WTC11 (cell line): ENCODE measurements around the gene TMEM179B. TPM values are rescaled to one million over a fixed set of nuclear protein-coding genes. Genes with fewer than 3 reads are reported as not detected.
A peak's percentile ranks its signal among the peaks of the same experiment; 100 is the strongest.

ENCODE experiments used
- ATAC-seq: fragments of 200-7000 bp; cut with Tn5 transposase; 2 replicates; pipeline ENCODE4 v1.10.0; 2021; ENCODE audit warnings: mild to moderate bottlenecking, moderate library complexity
- CTCF ChIA-PET: fragments of 300-600 bp; sonication (Branson Sonifier 250); formaldehyde crosslinking; loops from one replicate; lab custom pipeline; 2021; ENCODE audit warnings: antibody characterized with exemption; lab: Charles Lee
- POLR2A ChIA-PET: fragments of 350-600 bp; sonication (Branson Sonifier 250); formaldehyde crosslinking; loops from one replicate; lab custom pipeline; 2021; ENCODE audit warnings: antibody characterized with exemption; lab: Charles Lee
- DNase-seq: peaks from one replicate; pipeline ENCODE4 v3.0.0; 2021; ENCODE audit warnings: low spot score
- H3K27ac Mint-ChIP-seq: 2 replicates; pipeline ENCODE4 v1.8.0; 2021; ENCODE audit warnings: mixed read lengths
- H3K27me3 Mint-ChIP-seq: 2 replicates; pipeline ENCODE4 v1.8.0; 2021; ENCODE audit warnings: low read depth, mild to moderate bottlenecking, moderate library complexity, mixed read lengths
- H3K36me3 Mint-ChIP-seq: 2 replicates; pipeline ENCODE4 v1.8.0; 2021; ENCODE audit warnings: mixed read lengths
- H3K4me1 Mint-ChIP-seq: 2 replicates; pipeline ENCODE4 v1.8.0; 2022; ENCODE audit warnings: mixed read lengths
- H3K4me3 Mint-ChIP-seq: 2 replicates; pipeline ENCODE4 v1.8.0; 2021; ENCODE audit warnings: mild to moderate bottlenecking, moderate library complexity, mixed read lengths
- H3K9me3 Mint-ChIP-seq: 2 replicates; pipeline ENCODE4 v1.8.0; 2021; ENCODE audit warnings: mixed read lengths
- CTCF ChIP-seq: fragments of 200-600 bp; IDR thresholded peaks from 2 replicates; pipeline ENCODE4 v1.8.0; 2022; ENCODE audit warnings: antibody characterized with exemption
- E2F5 ChIP-seq: sonication (generic); formaldehyde crosslinking; IDR thresholded peaks from 2 replicates; pipeline ENCODE4 v1.8.1; 2022; ENCODE audit warnings: mild to moderate bottlenecking, moderate library complexity, missing genetic modification reagents
- FOXJ3 ChIP-seq: sonication (generic); formaldehyde crosslinking; IDR thresholded peaks from 2 replicates; pipeline ENCODE4 v1.9.0; 2021; ENCODE audit warnings: missing genetic modification reagents, mild to moderate bottlenecking, borderline replicate concordance
- GABPB1 ChIP-seq: sonication (generic); formaldehyde crosslinking; IDR thresholded peaks from 2 replicates; pipeline ENCODE4 v1.8.1; 2023; ENCODE audit warnings: mild to moderate bottlenecking, missing genetic modification reagents
- NFATC4 ChIP-seq: fragments of 250-450 bp; sonication (Bioruptor Pico); IDR thresholded peaks from 2 replicates; pipeline ENCODE4 v1.9.0; 2021; ENCODE audit warnings: mild to moderate bottlenecking
- OVOL2 ChIP-seq: fragments of 250-450 bp; sonication (Bioruptor Pico); IDR thresholded peaks from 2 replicates; pipeline ENCODE4 v1.9.0; 2021; ENCODE audit warnings: mild to moderate bottlenecking, borderline replicate concordance
- TEAD4 ChIP-seq: sonication (generic); formaldehyde crosslinking; IDR thresholded peaks from 2 replicates; pipeline ENCODE4 v1.8.0; 2022; ENCODE audit warnings: mild to moderate bottlenecking, missing genetic modification reagents
- ZNF263 ChIP-seq: sonication (generic); formaldehyde crosslinking; IDR thresholded peaks from 2 replicates; pipeline ENCODE4 v1.8.1; 2022; ENCODE audit warnings: low read depth, mild to moderate bottlenecking, moderate library complexity, missing genetic modification reagents
- ZNF396 ChIP-seq: fragments of 250-450 bp; sonication (Bioruptor Pico); IDR thresholded peaks from 2 replicates; pipeline ENCODE4 v1.8.0; 2021; ENCODE audit warnings: mild to moderate bottlenecking, moderate library complexity, borderline replicate concordance
- ZNF512 ChIP-seq: sonication (generic); formaldehyde crosslinking; IDR thresholded peaks from 2 replicates; pipeline ENCODE4 v1.8.1; 2022; ENCODE audit warnings: missing genetic modification reagents, borderline replicate concordance
- ZSCAN18 ChIP-seq: fragments of 250-450 bp; sonication (Bioruptor Pico); IDR thresholded peaks from 2 replicates; pipeline ENCODE4 v2.1.2; 2022; ENCODE audit warnings: mild to moderate bottlenecking, moderate library complexity
- total RNA-seq: library from RNA; stranded (reverse); gene quantifications from 3 replicates; pipeline ENCODE4 v1.2.3, GENCODE V29; 2021
- TF ChIP-seq, protein P1 (sequence below): sonication (generic); formaldehyde crosslinking; conservative IDR thresholded peaks from 2 replicates; pipeline ENCODE4 v1.8.1; 2023; ENCODE audit warnings: mild to moderate bottlenecking, low read depth, missing genetic modification reagents, moderate library complexity
- TF ChIP-seq, protein P2 (sequence below): sonication (generic); formaldehyde crosslinking; IDR thresholded peaks from 2 replicates; pipeline ENCODE4 v1.8.1; 2023; ENCODE audit warnings: mild to moderate bottlenecking, missing genetic modification reagents, moderate library complexity

TMEM179B gene
- total RNA-seq, 1 experiment from 2014 or later = 21.4 TPM

- no peak for TF ChIP-seq E2F5 (CRISPR knock-in tag)
- no peak for TF ChIP-seq FOXJ3 (CRISPR knock-in tag)
- TF ChIP-seq CTCF = no peak
- no peak for TF ChIP-seq ZNF512
- no peak for TF ChIP-seq TEAD4 (CRISPR knock-in tag)
- no peak for TF ChIP-seq GABPB1
- TF ChIP-seq, all 79 proteins: peak for 0
Observed at GRCh38 chr11:62777389-62777788, 9.8 kb upstream of the TMEM179B start (continued).

DNA sequence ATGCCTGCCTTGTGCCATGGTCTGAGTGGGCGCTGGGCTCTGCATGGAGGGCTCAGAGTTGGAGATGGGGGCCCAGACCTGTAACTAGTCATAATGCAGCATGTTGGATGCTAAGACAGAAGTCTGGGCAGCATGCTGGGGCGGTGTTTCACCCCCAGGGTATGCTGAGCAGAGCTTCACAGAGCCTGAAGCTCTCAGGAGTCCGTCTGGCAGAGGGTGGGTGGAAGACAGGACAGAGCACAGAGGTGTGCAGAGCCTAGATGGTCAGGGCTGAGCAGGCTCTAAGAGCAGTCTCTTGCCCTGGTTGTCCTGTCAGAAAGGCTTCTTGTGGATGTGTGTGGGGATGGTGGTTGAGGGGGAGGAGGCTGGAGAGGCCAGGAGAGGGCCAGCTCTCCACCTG, 8.8 kb upstream of the TMEM179B start:
- DNase-seq = no peak
- ATAC-seq = no peak
- POLR2A ChIA-PET = no interaction called here
- Mint-ChIP-seq H3K36me3 (peaks cover 60% of the 10 kb centered on the region), H3K27me3 (no peaks in the 10 kb centered on the region), H3K27ac (peak overlapping the region; percentile 89), H3K4me3 (no peak overlapping the region), H3K9me3 (no peaks in the 10 kb centered on the region), H3K4me1 (no peaks in the 10 kb centered on the region)
- CTCF ChIA-PET = interaction anchor here (11.6 kb wide), 1 partner anchor 8 kb away, joined by 121 read pairs; the partner anchor contains the start of gene TMEM179B
- TF ChIP-seq NFATC4 (CRISPR knock-in tag) (no peak), ZSCAN18 (no peak), GABPB1 (no peak), OVOL2 (CRISPR knock-in tag) (no peak), ZNF263 (CRISPR knock-in tag) (no peak)
- TF ChIP-seq, protein P1, sequence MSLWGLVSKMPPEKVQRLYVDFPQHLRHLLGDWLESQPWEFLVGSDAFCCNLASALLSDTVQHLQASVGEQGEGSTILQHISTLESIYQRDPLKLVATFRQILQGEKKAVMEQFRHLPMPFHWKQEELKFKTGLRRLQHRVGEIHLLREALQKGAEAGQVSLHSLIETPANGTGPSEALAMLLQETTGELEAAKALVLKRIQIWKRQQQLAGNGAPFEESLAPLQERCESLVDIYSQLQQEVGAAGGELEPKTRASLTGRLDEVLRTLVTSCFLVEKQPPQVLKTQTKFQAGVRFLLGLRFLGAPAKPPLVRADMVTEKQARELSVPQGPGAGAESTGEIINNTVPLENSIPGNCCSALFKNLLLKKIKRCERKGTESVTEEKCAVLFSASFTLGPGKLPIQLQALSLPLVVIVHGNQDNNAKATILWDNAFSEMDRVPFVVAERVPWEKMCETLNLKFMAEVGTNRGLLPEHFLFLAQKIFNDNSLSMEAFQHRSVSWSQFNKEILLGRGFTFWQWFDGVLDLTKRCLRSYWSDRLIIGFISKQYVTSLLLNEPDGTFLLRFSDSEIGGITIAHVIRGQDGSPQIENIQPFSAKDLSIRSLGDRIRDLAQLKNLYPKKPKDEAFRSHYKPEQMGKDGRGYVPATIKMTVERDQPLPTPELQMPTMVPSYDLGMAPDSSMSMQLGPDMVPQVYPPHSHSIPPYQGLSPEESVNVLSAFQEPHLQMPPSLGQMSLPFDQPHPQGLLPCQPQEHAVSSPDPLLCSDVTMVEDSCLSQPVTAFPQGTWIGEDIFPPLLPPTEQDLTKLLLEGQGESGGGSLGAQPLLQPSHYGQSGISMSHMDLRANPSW (CRISPR knock-in tag) = no peak
- TF ChIP-seq, protein P2, sequence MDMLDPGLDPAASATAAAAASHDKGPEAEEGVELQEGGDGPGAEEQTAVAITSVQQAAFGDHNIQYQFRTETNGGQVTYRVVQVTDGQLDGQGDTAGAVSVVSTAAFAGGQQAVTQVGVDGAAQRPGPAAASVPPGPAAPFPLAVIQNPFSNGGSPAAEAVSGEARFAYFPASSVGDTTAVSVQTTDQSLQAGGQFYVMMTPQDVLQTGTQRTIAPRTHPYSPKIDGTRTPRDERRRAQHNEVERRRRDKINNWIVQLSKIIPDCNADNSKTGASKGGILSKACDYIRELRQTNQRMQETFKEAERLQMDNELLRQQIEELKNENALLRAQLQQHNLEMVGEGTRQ (CRISPR knock-in tag) = no peak

DNA sequence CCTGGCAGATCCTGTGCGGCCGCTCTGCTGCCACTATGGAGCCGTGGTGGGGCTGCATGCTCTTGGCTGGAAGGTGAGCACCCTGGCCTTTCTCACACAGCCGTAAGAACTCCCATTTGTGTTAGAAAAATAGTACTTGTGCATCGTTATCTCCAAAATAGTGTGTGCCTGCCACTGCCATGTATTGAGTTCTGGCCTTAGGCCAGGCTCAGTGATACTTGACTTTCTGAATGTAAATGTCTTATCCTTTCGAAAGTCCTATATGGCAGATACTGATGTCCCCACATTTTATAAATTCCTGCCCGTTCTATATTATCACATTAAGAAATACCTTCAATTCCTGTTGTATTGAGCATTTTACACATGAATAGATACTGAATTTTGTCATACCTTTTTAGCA, 4.4 kb upstream of the TMEM179B start:
- Mint-ChIP-seq H3K4me3 (no peak overlapping the region), H3K4me1 (peaks cover 10% of the 10 kb centered on the region; the same call in 1 of the 2 replicates), H3K36me3 (peaks cover 38% of the 10 kb centered on the region), H3K27ac (no peak overlapping the region; the same call in 1 of the 2 replicates), H3K9me3 (no peaks in the 10 kb centered on the region), H3K27me3 (no peaks in the 10 kb centered on the region; the same call in 1 of the 2 replicates)
- DNase-seq (no peak), ATAC-seq (no peak)
- CTCF ChIA-PET = no interaction called here
- POLR2A ChIA-PET = no interaction called here
- TF ChIP-seq ZNF263 (CRISPR knock-in tag) = no peak
- no peak for TF ChIP-seq ZNF396 (CRISPR knock-in tag)
